A673 (cell line): Measurements from ENCODE around the gene C7orf25. TPM values are rescaled to one million over a fixed set of nuclear protein-coding genes. Genes with fewer than 3 reads are reported as not detected.

Source experiments
- BruUV-seq: library from RNA; stranded (reverse); fragments of 400-500 nt; replicated peaks from 2 replicates; lab custom pipeline; 2021; lab: Mats Ljungman, UMichigan
- CTCF ChIA-PET: fragments of 300-600 bp; sonication (Branson Sonifier 250); formaldehyde crosslinking; loops from one replicate; lab custom pipeline; 2022; ENCODE audit warnings: antibody characterized with exemption; lab: Charles Lee
- POLR2A ChIA-PET: fragments of 300-600 bp; sonication (Branson Sonifier 250); formaldehyde crosslinking; loops from one replicate; lab custom pipeline; 2022; ENCODE audit warnings: antibody characterized with exemption; ENCODE audit not compliant: low non-redundant PET; lab: Charles Lee
- DNase-seq: peaks from one replicate; pipeline ENCODE4 v3.0.0-alpha.2; 2015; ENCODE audit warnings: low spot score
- H3K27ac ChIP-seq: fragments of 200-600 bp; sonication (generic); 2 replicates; pipeline ENCODE4 v1.5.1; 2016; ENCODE audit warnings: mixed run types, low read depth, mild to moderate bottlenecking, mixed read lengths, antibody characterized with exemption, low read length; ENCODE audit not compliant: poor library complexity, severe bottlenecking
- H3K27me3 ChIP-seq: fragments of 200-600 bp; sonication (generic); replicated peaks from 2 replicates; pipeline ENCODE4 v1.6.1; 2017; ENCODE audit warnings: mixed run types, low read depth, mild to moderate bottlenecking, mixed read lengths, antibody characterized with exemption, low read length; ENCODE audit not compliant: insufficient read depth, poor library complexity
- H3K36me3 ChIP-seq: fragments of 200-600 bp; sonication (generic); 2 replicates; pipeline ENCODE4 v1.6.1; 2016; ENCODE audit warnings: mixed run types, mild to moderate bottlenecking, mixed read lengths, antibody characterized with exemption, low read length; ENCODE audit not compliant: insufficient read depth, poor library complexity, severe bottlenecking
- H3K4me1 ChIP-seq: fragments of 200-600 bp; sonication (generic); 2 replicates; pipeline ENCODE4 v1.6.1; 2017; ENCODE audit warnings: mixed run types, mild to moderate bottlenecking, mixed read lengths, antibody characterized with exemption, low read length; ENCODE audit not compliant: insufficient read depth, poor library complexity, severe bottlenecking
- H3K4me3 ChIP-seq: fragments of 200-600 bp; sonication (generic); 2 replicates; pipeline ENCODE4 v1.5.1; 2016; ENCODE audit warnings: low read depth, mixed run types, mild to moderate bottlenecking, mixed read lengths, low read length; ENCODE audit not compliant: poor library complexity, severe bottlenecking
- H3K9me3 ChIP-seq: fragments of 200-600 bp; sonication (generic); 2 replicates; pipeline ENCODE4 v1.6.1; 2016; ENCODE audit warnings: mixed run types, low read depth, mild to moderate bottlenecking, mixed read lengths, antibody characterized with exemption, low read length; ENCODE audit not compliant: poor library complexity, severe bottlenecking
- CTCF ChIP-seq: fragments of 300-800, 200-600 bp; sonication (generic); conservative IDR thresholded peaks from 2 replicates; pipeline ENCODE4 v1.5.1; 2017; ENCODE audit warnings: low read depth, mild to moderate bottlenecking, antibody characterized with exemption, low read length, moderate library complexity, mixed read lengths
- EZH2 ChIP-seq: fragments of 200-600 bp; sonication (generic); IDR thresholded peaks from 2 replicates; pipeline ENCODE4 v1.6.1; 2017; ENCODE audit warnings: borderline replicate concordance, low read depth, mild to moderate bottlenecking, mixed read lengths, antibody characterized with exemption, low read length; ENCODE audit not compliant: poor library complexity, severe bottlenecking
- intact Hi-C: fragments of 100-400 bp; cut with micrococcal nuclease; formaldehyde crosslinking; loops from one replicate; pipeline ENCODE4 v1.10.0; 2022; ENCODE audit not compliant: unreplicated experiment
- total RNA-seq: library from RNA; stranded (reverse); gene quantifications from 2 replicates; pipeline ENCODE4 v1.2.3, GENCODE V29; 2021

Gene C7orf25
- total RNA-seq, 1 experiment from 2014 or later = 7.3 TPM

GRCh38 chr7:42952328-42952727, 40.5 kb upstream of the C7orf25 start:
- no peaks in the 10 kb centered on the region for H3K36me3 ChIP-seq
- BruUV-seq = no TSS peak
- CTCF ChIA-PET = no interaction called here
- no peak for DNase-seq
- no peak overlapping the region for H3K27ac ChIP-seq
- H3K27me3 ChIP-seq = no peaks in the 10 kb centered on the region
- no peak for TF ChIP-seq EZH2
- no peak for TF ChIP-seq CTCF
- intact Hi-C loops = no loop called here
- no peaks in the 10 kb centered on the region for H3K4me1 ChIP-seq
- H3K4me3 ChIP-seq = no peak overlapping the region
- H3K9me3 ChIP-seq = peaks cover 10% of the 10 kb centered on the region
- POLR2A ChIA-PET = no interaction called here

GRCh38 chr7:42950417-42950816, 38.5 kb upstream of the C7orf25 start:
- TF ChIP-seq CTCF = no peak
- TF ChIP-seq EZH2 = no peak
- H3K4me1 ChIP-seq = no peaks in the 10 kb centered on the region
- no peak for DNase-seq
- no peaks in the 10 kb centered on the region for H3K9me3 ChIP-seq
- H3K4me3 ChIP-seq = no peak overlapping the region
- intact Hi-C loops = no loop called here
- CTCF ChIA-PET = no interaction called here
- H3K36me3 ChIP-seq = no peaks in the 10 kb centered on the region
- POLR2A ChIA-PET = no interaction called here
- no peak overlapping the region for H3K27ac ChIP-seq
- BruUV-seq = no TSS peak
- no peaks in the 10 kb centered on the region for H3K27me3 ChIP-seq

GRCh38 chr7:42947521-42947920, 35.7 kb upstream of the C7orf25 start:
- Histone ChIP-seq H3K4me3 (no peak overlapping the region), H3K4me1 (no peaks in the 10 kb centered on the region), H3K27ac (no peak overlapping the region), H3K9me3 (no peaks in the 10 kb centered on the region), H3K36me3 (no peaks in the 10 kb centered on the region), H3K27me3 (no peaks in the 10 kb centered on the region)
- ChIA-PET POLR2A (no interaction called here), CTCF (no interaction called here)
- intact Hi-C loops = no loop called here
- BruUV-seq = no TSS peak
- no peak for DNase-seq
- TF ChIP-seq EZH2 = no peak
- TF ChIP-seq CTCF = no peak

- no peak overlapping the region for H3K4me3 ChIP-seq
- TF ChIP-seq CTCF = no peak
- TF ChIP-seq EZH2 = no peak
- H3K9me3 ChIP-seq = no peaks in the 10 kb centered on the region
- no peak overlapping the region for H3K27ac ChIP-seq
- no TSS peak for BruUV-seq
- POLR2A ChIA-PET = interaction anchor here (0.7 kb wide), 1 partner anchor 463 kb away, joined by 4 read pairs; no protein-coding TSS in a partner anchor
- CTCF ChIA-PET = no interaction called here
- intact Hi-C loops = no loop called here
- no peak for DNase-seq
- H3K36me3 ChIP-seq = no peaks in the 10 kb centered on the region
- no peaks in the 10 kb centered on the region for H3K27me3 ChIP-seq
- no peaks in the 10 kb centered on the region for H3K4me1 ChIP-seq
Measured at GRCh38 chr7:42946627-42946950, 34.7 kb upstream of the C7orf25 start.
